ENCODE measurements around the gene MED31. TPM values are rescaled to one million over a fixed set of nuclear protein-coding genes. Genes with fewer than 3 reads are reported as not detected.
A peak's percentile ranks its signal among the peaks of the same experiment; 100 is the strongest.

MED31 gene
- total RNA-seq, 1 donor from 2014 or later, result 17.6 TPM

GRCh38 chr17:6636616-6637457 lies 14.6 kb downstream of the MED31 start:
- TF ChIP-seq CTCF (conservative IDR thresholded peaks at IDR 0.05), result no peak
- peak overlapping the region; percentile 47 for H3K4me3 Mint-ChIP-seq
- H3K9me3 Mint-ChIP-seq, result no peaks in the 10 kb centered on the region
- H3K27me3 Mint-ChIP-seq, result no peaks in the 10 kb centered on the region
- DNase-seq (ENCODE audit: extremely low spot score, unreplicated experiment), result no peak
- H3K4me1 Mint-ChIP-seq (ENCODE audit: unreplicated experiment), result peaks cover 13% of the 10 kb centered on the region
- peaks cover 30% of the 10 kb centered on the region for H3K36me3 Mint-ChIP-seq
- H3K27ac Mint-ChIP-seq, result peak overlapping the region; percentile 53

- H3K4me1 Mint-ChIP-seq (ENCODE audit: unreplicated experiment), result peaks cover 9% of the 10 kb centered on the region
- no peak overlapping the region for H3K27ac Mint-ChIP-seq
- no peak overlapping the region for H3K4me3 Mint-ChIP-seq
- TF ChIP-seq CTCF (conservative IDR thresholded peaks at IDR 0.05), result no peak
- no peaks in the 10 kb centered on the region for H3K9me3 Mint-ChIP-seq
- H3K27me3 Mint-ChIP-seq, result no peaks in the 10 kb centered on the region
- H3K36me3 Mint-ChIP-seq, result peaks cover 35% of the 10 kb centered on the region
- DNase-seq (ENCODE audit: extremely low spot score, unreplicated experiment), result no peak
Measured at GRCh38 chr17:6636105-6636504, 15.3 kb downstream of the MED31 start.

- Mint-ChIP-seq H3K27ac (no peak overlapping the region), H3K4me1 (ENCODE audit: unreplicated experiment) (no peaks in the 10 kb centered on the region), H3K9me3 (no peaks in the 10 kb centered on the region), H3K4me3 (no peak overlapping the region), H3K36me3 (peaks cover 40% of the 10 kb centered on the region), H3K27me3 (no peaks in the 10 kb centered on the region)
- no peak for TF ChIP-seq CTCF (conservative IDR thresholded peaks at IDR 0.05)
- DNase-seq (ENCODE audit: extremely low spot score, unreplicated experiment), result no peak
Measured at GRCh38 chr17:6633263-6633662, 18.1 kb downstream of the MED31 start.

- Mint-ChIP-seq H3K4me1 (ENCODE audit: unreplicated experiment) (no peaks in the 10 kb centered on the region), H3K9me3 (no peaks in the 10 kb centered on the region), H3K27ac (no peak overlapping the region), H3K27me3 (no peaks in the 10 kb centered on the region), H3K36me3 (peaks cover 40% of the 10 kb centered on the region), H3K4me3 (no peak overlapping the region)
- no peak for DNase-seq (ENCODE audit: extremely low spot score, unreplicated experiment)
- TF ChIP-seq CTCF (conservative IDR thresholded peaks at IDR 0.05), result no peak
Measured at GRCh38 chr17:6632530-6632929, 18.9 kb downstream of the MED31 start.

- no peak for DNase-seq (ENCODE audit: extremely low spot score, unreplicated experiment)
- Mint-ChIP-seq H3K27me3 (no peaks in the 10 kb centered on the region), H3K36me3 (peaks cover 44% of the 10 kb centered on the region), H3K9me3 (no peaks in the 10 kb centered on the region), H3K4me3 (no peak overlapping the region), H3K4me1 (ENCODE audit: unreplicated experiment) (no peaks in the 10 kb centered on the region), H3K27ac (no peak overlapping the region)
- no peak for TF ChIP-seq CTCF (conservative IDR thresholded peaks at IDR 0.05)
Measured at GRCh38 chr17:6630390-6630789, 21.0 kb downstream of the MED31 start.
